Lower leg skin (tissue), 3 donors: ENCODE results near the gene LAMA4.

Experiments used
- CTCF ChIP-seq, 3 donors: fragments of 450-650 bp; IDR thresholded peaks; one replicate each; pipeline ENCODE4 v1.5.1; 2016; ENCODE audit warnings: antibody characterized with exemption in 3 of 3, mild to moderate bottlenecking in 3 of 3, moderate library complexity in 2 of 3
- POLR2A ChIP-seq, 2 donors: fragments of 450-650 bp; IDR thresholded peaks; one replicate each; pipeline ENCODE4 v1.6.1; 2016 to 2017; ENCODE audit warnings: antibody characterized with exemption in 2 of 2, mild to moderate bottlenecking in 1 of 2, moderate library complexity in 1 of 2

GRCh38 chr6:112123982-112124381, 130.4 kb downstream of the LAMA4 start:
- TF ChIP-seq CTCF (IDR thresholded peaks at IDR 0.05): no peak
- TF ChIP-seq POLR2A (IDR thresholded peaks at IDR 0.05): no peak
